PC-3 (cell line): Measurements from ENCODE around the gene GALNT15. TPM values are rescaled to one million over a fixed set of nuclear protein-coding genes. Genes with fewer than 3 reads are reported as not detected.

ENCODE experiments used
- ATAC-seq: fragments of 200-7000 bp; cut with Tn5 transposase; 2 replicates; pipeline ENCODE4 v1.9.1; 2020; ENCODE audit warnings: mild to moderate bottlenecking, moderate library complexity
- BruUV-seq: library from RNA; stranded (reverse); fragments of 400-500 nt; replicated peaks from 2 replicates; lab custom pipeline; 2021; lab: Mats Ljungman, UMichigan
- CTCF ChIA-PET: fragments of 300-600 bp; sonication (Branson Sonifier 250); formaldehyde crosslinking; loops from one replicate; lab custom pipeline; 2022; ENCODE audit warnings: antibody characterized with exemption; lab: Charles Lee
- POLR2A ChIA-PET: fragments of 300-600 bp; sonication (Branson Sonifier 250); formaldehyde crosslinking; loops from one replicate; lab custom pipeline; 2022; ENCODE audit warnings: antibody characterized with exemption; ENCODE audit not compliant: unreplicated experiment; lab: Charles Lee
- DNase-seq: peaks from one replicate; pipeline ENCODE4 v3.0.0-alpha.2; 2015
- H2AFZ ChIP-seq: fragments of 300-600 bp; sonication (generic); 2 replicates; pipeline ENCODE4 v1.6.0; 2016; ENCODE audit warnings: antibody characterized with exemption, low read length
- H3F3A ChIP-seq: fragments of 300-600 bp; sonication (generic); one replicate; pipeline ENCODE4 v1.6.0; 2017; ENCODE audit warnings: antibody characterized with exemption, low read length, control low read depth, mild to moderate bottlenecking; ENCODE audit not compliant: unreplicated experiment
- H3K27ac ChIP-seq: fragments of 300-600 bp; sonication (generic); 2 replicates; pipeline ENCODE4 v1.5.1; 2016; ENCODE audit warnings: mild to moderate bottlenecking, low read length
- H3K27me3 ChIP-seq: fragments of 300-600 bp; sonication (generic); 2 replicates; pipeline ENCODE4 v1.6.1; 2016; ENCODE audit warnings: low read length, mixed read lengths
- H3K36me3 ChIP-seq: fragments of 300-600 bp; sonication (generic); 2 replicates; pipeline ENCODE4 v1.6.1; 2016; ENCODE audit warnings: low read depth, mixed run types, low read length, mixed read lengths
- H3K4me1 ChIP-seq: fragments of 300-600 bp; sonication (generic); 2 replicates; pipeline ENCODE4 v1.5.1; 2016; ENCODE audit warnings: low read length; ENCODE audit not compliant: insufficient read depth
- H3K4me2 ChIP-seq: fragments of 300-600 bp; sonication (generic); 2 replicates; pipeline ENCODE4 v1.6.0; 2016; ENCODE audit warnings: low read length
- H3K4me3 ChIP-seq: fragments of 300-600 bp; sonication (generic); 2 replicates; pipeline ENCODE4 v1.5.1; 2016; ENCODE audit warnings: mild to moderate bottlenecking, low read length, mixed read lengths
- H3K79me2 ChIP-seq: fragments of 300-600 bp; sonication (generic); 2 replicates; pipeline ENCODE4 v1.6.1; 2017; ENCODE audit warnings: low read length, mixed read lengths
- H3K9ac ChIP-seq: fragments of 300-600 bp; sonication (generic); 2 replicates; pipeline ENCODE4 v1.6.0; 2016; ENCODE audit warnings: mild to moderate bottlenecking, low read length
- H3K9me2 ChIP-seq: fragments of 300-600 bp; sonication (generic); replicated peaks from 2 replicates; pipeline ENCODE4 v1.6.1; 2016; ENCODE audit warnings: mixed run types, low read length, mixed read lengths
- H3K9me3 ChIP-seq: fragments of 300-600 bp; sonication (generic); 2 replicates; pipeline ENCODE4 v1.6.1; 2016; ENCODE audit warnings: low read length, mixed read lengths
- H4K20me1 ChIP-seq: fragments of 300-600 bp; sonication (generic); 2 replicates; pipeline ENCODE4 v1.6.1; 2016; ENCODE audit warnings: low read length, mixed read lengths
- EZH2 ChIP-seq: fragments of 300-600 bp; sonication (generic); IDR thresholded peaks from one replicate; pipeline ENCODE4 v1.6.1; 2017; ENCODE audit warnings: antibody characterized with exemption, mild to moderate bottlenecking, low read length; ENCODE audit not compliant: unreplicated experiment
- EZH2phosphoT487 ChIP-seq: fragments of 300-600 bp; sonication (generic); IDR thresholded peaks from 2 replicates; pipeline ENCODE4 v1.6.1; 2018; ENCODE audit warnings: mild to moderate bottlenecking, antibody characterized with exemption, low read length, borderline replicate concordance
- intact Hi-C: fragments of 100-400 bp; cut with micrococcal nuclease; formaldehyde crosslinking; loops from 2 replicates; pipeline ENCODE4 v1.9.0; 2023
- total RNA-seq: library from RNA; depleted of rRNA; stranded (reverse); fragments of >200 nt; gene quantifications from 2 replicates; pipeline ENCODE4 v1.2.3, GENCODE V29; 2014
- TF ChIP-seq, protein P1 (sequence below): fragments of 300-600 bp; sonication (generic); conservative IDR thresholded peaks from 2 replicates; pipeline ENCODE4 v1.5.1; 2017; ENCODE audit warnings: antibody characterized with exemption, low read depth, mild to moderate bottlenecking, low read length

Gene GALNT15
- total RNA-seq, 1 experiment from 2014 or later, result not detected

DNA sequence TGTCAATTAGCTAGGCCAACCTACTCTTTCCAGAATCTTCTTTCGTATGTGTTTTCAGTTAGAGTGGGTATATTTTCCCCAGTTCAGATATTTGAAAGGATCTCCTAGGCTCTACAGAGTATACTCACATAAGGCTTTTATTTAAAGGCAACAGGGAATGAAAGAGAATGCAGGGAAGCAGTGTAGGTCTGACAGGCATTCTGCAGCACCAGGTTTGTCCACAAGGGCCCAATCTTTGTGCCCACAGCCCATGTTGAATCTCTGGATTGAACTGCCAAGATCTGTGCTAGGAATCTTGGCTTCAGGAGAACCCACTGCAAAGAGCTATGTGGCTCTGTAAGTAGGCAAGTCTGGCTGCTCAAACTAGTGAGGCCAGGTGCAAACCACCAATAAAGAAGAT is 24.2 kb upstream of the GALNT15 start:
- Histone ChIP-seq H3K9me2 (no peaks in the 10 kb centered on the region), H3K9me3 (no peaks in the 10 kb centered on the region), H3K4me3 (no peak overlapping the region), H3K79me2 (no peaks in the 10 kb centered on the region), H4K20me1 (no peaks in the 10 kb centered on the region), H3K9ac (no peak overlapping the region), H3K27me3 (no peaks in the 10 kb centered on the region), H3K36me3 (no peaks in the 10 kb centered on the region), H3K4me1 (no peaks in the 10 kb centered on the region), H3F3A (no peaks in the 10 kb centered on the region), H3K27ac (no peak overlapping the region), H3K4me2 (no peak overlapping the region), H2AFZ (no peak overlapping the region)
- BruUV-seq, result no TSS peak
- CTCF ChIA-PET, result no interaction called here
- no peak for DNase-seq
- TF ChIP-seq, protein P1, sequence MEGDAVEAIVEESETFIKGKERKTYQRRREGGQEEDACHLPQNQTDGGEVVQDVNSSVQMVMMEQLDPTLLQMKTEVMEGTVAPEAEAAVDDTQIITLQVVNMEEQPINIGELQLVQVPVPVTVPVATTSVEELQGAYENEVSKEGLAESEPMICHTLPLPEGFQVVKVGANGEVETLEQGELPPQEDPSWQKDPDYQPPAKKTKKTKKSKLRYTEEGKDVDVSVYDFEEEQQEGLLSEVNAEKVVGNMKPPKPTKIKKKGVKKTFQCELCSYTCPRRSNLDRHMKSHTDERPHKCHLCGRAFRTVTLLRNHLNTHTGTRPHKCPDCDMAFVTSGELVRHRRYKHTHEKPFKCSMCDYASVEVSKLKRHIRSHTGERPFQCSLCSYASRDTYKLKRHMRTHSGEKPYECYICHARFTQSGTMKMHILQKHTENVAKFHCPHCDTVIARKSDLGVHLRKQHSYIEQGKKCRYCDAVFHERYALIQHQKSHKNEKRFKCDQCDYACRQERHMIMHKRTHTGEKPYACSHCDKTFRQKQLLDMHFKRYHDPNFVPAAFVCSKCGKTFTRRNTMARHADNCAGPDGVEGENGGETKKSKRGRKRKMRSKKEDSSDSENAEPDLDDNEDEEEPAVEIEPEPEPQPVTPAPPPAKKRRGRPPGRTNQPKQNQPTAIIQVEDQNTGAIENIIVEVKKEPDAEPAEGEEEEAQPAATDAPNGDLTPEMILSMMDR, result no peak
- TF ChIP-seq EZH2 (no peak), EZH2phosphoT487 (no peak)
- intact Hi-C loops, result no loop called here
- POLR2A ChIA-PET, result no interaction called here
- ATAC-seq, result no peak

DNA sequence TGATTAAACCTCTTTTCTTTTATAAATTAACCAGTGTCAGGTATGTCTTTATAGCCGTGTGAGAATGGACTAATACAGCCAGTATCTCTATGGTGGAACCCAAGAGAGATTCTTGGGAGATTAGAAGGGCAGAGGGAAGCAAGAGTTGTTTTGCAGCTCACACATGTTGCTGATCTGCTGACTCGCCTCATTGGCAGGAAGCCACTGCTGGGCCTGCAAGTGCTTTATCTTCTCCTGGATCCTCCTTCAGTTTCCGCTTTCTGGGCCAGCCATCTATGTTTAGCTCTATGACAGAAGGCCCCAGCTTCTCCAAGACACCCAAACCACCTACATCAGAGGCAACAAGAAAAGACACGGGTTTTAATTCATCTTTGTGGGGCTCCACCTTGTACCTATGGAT is 23.4 kb upstream of the GALNT15 start:
- peak; percentile 44 for DNase-seq
- CTCF ChIA-PET, result no interaction called here

DNA sequence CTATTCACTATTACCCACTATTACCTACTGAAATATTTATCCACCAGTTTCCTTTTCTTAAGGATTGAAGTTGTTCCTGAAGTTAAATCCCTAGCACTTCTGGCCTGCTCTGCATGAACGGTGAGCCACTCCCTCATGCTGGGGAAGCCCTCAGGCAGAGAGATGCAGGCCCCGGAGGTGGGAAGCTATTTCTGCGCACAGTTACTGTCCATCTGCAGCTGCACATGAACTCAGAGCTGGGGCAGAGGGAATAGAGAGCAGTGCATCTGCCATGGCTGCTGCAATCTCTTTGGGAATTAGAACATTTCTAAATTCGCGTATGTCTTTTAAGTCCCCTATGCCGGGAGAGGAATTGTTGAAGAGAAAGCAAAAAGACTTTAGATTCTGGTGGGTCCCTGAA is 6.3 kb upstream of the GALNT15 start:
- H3K36me3 ChIP-seq, result no peaks in the 10 kb centered on the region
- H3K27ac ChIP-seq, result no peak overlapping the region
- DNase-seq (no peak), ATAC-seq (no peak)
- no peaks in the 10 kb centered on the region for H3K27me3 ChIP-seq
- H3K79me2 ChIP-seq, result no peaks in the 10 kb centered on the region
- ChIA-PET POLR2A (no interaction called here), CTCF (no interaction called here)
- no peak overlapping the region for H3K9ac ChIP-seq
- TF ChIP-seq EZH2phosphoT487 (no peak), EZH2 (no peak)
- TF ChIP-seq, protein P1, result no peak
- BruUV-seq, result no TSS peak
- H3K4me1 ChIP-seq, result no peaks in the 10 kb centered on the region
- no peaks in the 10 kb centered on the region for H3K9me2 ChIP-seq
- intact Hi-C loops, result no loop called here
- H4K20me1 ChIP-seq, result no peaks in the 10 kb centered on the region
- H3K9me3 ChIP-seq, result no peaks in the 10 kb centered on the region
- no peak overlapping the region for H3K4me3 ChIP-seq
- no peak overlapping the region for H2AFZ ChIP-seq
- H3F3A ChIP-seq, result no peaks in the 10 kb centered on the region
- H3K4me2 ChIP-seq, result no peak overlapping the region

More for the DNA sequence above, 23.4 kb upstream of the GALNT15 start:
- no peaks in the 10 kb centered on the region for H3F3A ChIP-seq
- BruUV-seq, result no TSS peak
- no peak overlapping the region for H2AFZ ChIP-seq
- H3K27me3 ChIP-seq, result no peaks in the 10 kb centered on the region
- H4K20me1 ChIP-seq, result no peaks in the 10 kb centered on the region
- no peak overlapping the region for H3K4me3 ChIP-seq
- no peaks in the 10 kb centered on the region for H3K79me2 ChIP-seq
- no peaks in the 10 kb centered on the region for H3K9me2 ChIP-seq
- ATAC-seq, result no peak
- no peaks in the 10 kb centered on the region for H3K9me3 ChIP-seq
- H3K4me2 ChIP-seq, result no peak overlapping the region
- no peaks in the 10 kb centered on the region for H3K4me1 ChIP-seq
- TF ChIP-seq EZH2 (no peak), EZH2phosphoT487 (no peak)
- TF ChIP-seq, protein P1, result no peak
- no peaks in the 10 kb centered on the region for H3K36me3 ChIP-seq
- no peak overlapping the region for H3K27ac ChIP-seq
- no peak overlapping the region for H3K9ac ChIP-seq
- intact Hi-C loops, result no loop called here
- POLR2A ChIA-PET, result no interaction called here
